Upper lobe of left lung (tissue), 6 donors: Measurements from ENCODE around the gene TRIL. TPM values are rescaled to one million over a fixed set of nuclear protein-coding genes. Genes with fewer than 3 reads are reported as not detected.

ENCODE experiments used
- ATAC-seq, 2 donors: fragments of 200-7000 bp; cut with Tn5 transposase; one replicate each; pipeline ENCODE4 v1.9.1; 2022; ENCODE audit warnings: mild to moderate bottlenecking in 2 of 2, moderate library complexity in 2 of 2; ENCODE audit not compliant: low FRiP score in 2 of 2
- DNase-seq, 2 donors: peaks; one replicate each; pipeline ENCODE4 v3.0.0-alpha.2; 2019 to 2020
- H3K27ac ChIP-seq, 4 donors: fragments of 200-600 bp; sonication (generic); one replicate each; pipeline ENCODE4 v1.5.1; 2016 to 2019
- H3K27me3 ChIP-seq, 4 donors: fragments of 200-600 bp; sonication (generic); one replicate each; pipeline ENCODE4 v1.5.1; 2017 to 2019
- H3K36me3 ChIP-seq, 4 donors: fragments of 200-600 bp; sonication (generic); one replicate each; pipeline ENCODE4 v1.5.1; 2016 to 2019
- H3K4me1 ChIP-seq, 4 donors: fragments of 200-600 bp; sonication (generic); one replicate each; pipeline ENCODE4 v1.5.1; 2018 to 2019
- H3K4me3 ChIP-seq, 4 donors: fragments of 200-600 bp; sonication (generic); one replicate each; pipeline ENCODE4 v1.5.1; 2017 to 2019; ENCODE audit warnings: mild to moderate bottlenecking in 2 of 4, moderate library complexity in 1 of 4
- H3K9me3 ChIP-seq, 4 donors: fragments of 200-600 bp; sonication (generic); one replicate each; pipeline ENCODE4 v1.5.1; 2018 to 2019
- EP300 ChIP-seq, 4 donors: sonication (generic); formaldehyde crosslinking; IDR thresholded peaks; one replicate each; pipeline ENCODE4 v1.5.1; 2017; ENCODE audit warnings: antibody characterized with exemption in 4 of 4, control low read depth in 2 of 4
- POLR2A ChIP-seq, 4 donors: fragments of 450-650 bp; IDR thresholded peaks; one replicate each; pipeline ENCODE4 v1.5.1; 2016 to 2017; ENCODE audit warnings: antibody characterized with exemption in 4 of 4, mild to moderate bottlenecking in 2 of 4
- POLR2AphosphoS5 ChIP-seq, 2 donors: sonication (generic); formaldehyde crosslinking; IDR thresholded peaks; one replicate each; pipeline ENCODE4 v1.5.1; 2017; ENCODE audit warnings: antibody characterized with exemption in 2 of 2
- WGBS, 2 donors: methylation state at CpG; one replicate each; pipeline ENCODE4 v1.1.5; 2017 to 2018; 5-methylcytosine and 5-hydroxymethylcytosine counted together
- total RNA-seq, 6 donors: library from RNA; depleted of rRNA in 4 of 6; stranded (reverse); fragments of >200 nt in 4 of 6; gene quantifications; one replicate each; pipeline versions ENCODE4 v1.1.0 to v1.2.1, GENCODE V29; 2016 to 2021
- TF ChIP-seq, protein P1 (sequence below), 6 experiments: fragments of 450-650 bp in 4 of 6; fragments of 200-600 bp in 2 of 6; sonication (generic) in 2 of 6; IDR thresholded peaks; one replicate each; pipeline ENCODE4 v1.5.1; 2016 to 2019; ENCODE audit warnings: antibody characterized with exemption in 6 of 6
- donor health status: DM: no; HTN: no; CAD: no; lungs with moderate emphysema.
- donor health status: DM: no; HTN: yes; CAD: no; lungs with severe emphysema.

Gene TRIL
- total RNA-seq, 6 donors from 2014 or later = 2.8 to 11.0 (median 5.6) TPM

GRCh38 chr7:28939844-28940544 is 18.1 kb downstream of the TRIL start:
- ATAC-seq (no peak), DNase-seq (no peak)
- H3K9me3 ChIP-seq = no peaks in the 10 kb centered on the region
- WGBS, 2 donors = 73 to 75% methylated on average over 7 of the region's 7 CpGs
- no peaks in the 10 kb centered on the region for H3K27me3 ChIP-seq
- no peak overlapping the region for H3K4me3 ChIP-seq
- TF ChIP-seq POLR2AphosphoS5 (IDR thresholded peaks at IDR 0.05) (no peak), EP300 (IDR thresholded peaks at IDR 0.05) (no peak)
- H3K4me1 ChIP-seq = no peaks in the 10 kb centered on the region
- H3K27ac ChIP-seq = no peak overlapping the region
- H3K36me3 ChIP-seq = no peaks in the 10 kb centered on the region

GRCh38 chr7:28939367-28939766 is 18.8 kb downstream of the TRIL start:
- Histone ChIP-seq H3K9me3 (no peaks in the 10 kb centered on the region), H3K4me3 (no peak overlapping the region), H3K27ac (no peak overlapping the region), H3K4me1 (no peaks in the 10 kb centered on the region), H3K27me3 (no peaks in the 10 kb centered on the region), H3K36me3 (no peaks in the 10 kb centered on the region)
- ATAC-seq (no peak), DNase-seq (no peak)
- WGBS, 2 donors = 66 to 88% methylated on average over 5 of the region's 5 CpGs
- TF ChIP-seq POLR2A (IDR thresholded peaks at IDR 0.05) (no peak), EP300 (IDR thresholded peaks at IDR 0.05) (no peak), POLR2AphosphoS5 (IDR thresholded peaks at IDR 0.05) (no peak)
- TF ChIP-seq, protein P1, sequence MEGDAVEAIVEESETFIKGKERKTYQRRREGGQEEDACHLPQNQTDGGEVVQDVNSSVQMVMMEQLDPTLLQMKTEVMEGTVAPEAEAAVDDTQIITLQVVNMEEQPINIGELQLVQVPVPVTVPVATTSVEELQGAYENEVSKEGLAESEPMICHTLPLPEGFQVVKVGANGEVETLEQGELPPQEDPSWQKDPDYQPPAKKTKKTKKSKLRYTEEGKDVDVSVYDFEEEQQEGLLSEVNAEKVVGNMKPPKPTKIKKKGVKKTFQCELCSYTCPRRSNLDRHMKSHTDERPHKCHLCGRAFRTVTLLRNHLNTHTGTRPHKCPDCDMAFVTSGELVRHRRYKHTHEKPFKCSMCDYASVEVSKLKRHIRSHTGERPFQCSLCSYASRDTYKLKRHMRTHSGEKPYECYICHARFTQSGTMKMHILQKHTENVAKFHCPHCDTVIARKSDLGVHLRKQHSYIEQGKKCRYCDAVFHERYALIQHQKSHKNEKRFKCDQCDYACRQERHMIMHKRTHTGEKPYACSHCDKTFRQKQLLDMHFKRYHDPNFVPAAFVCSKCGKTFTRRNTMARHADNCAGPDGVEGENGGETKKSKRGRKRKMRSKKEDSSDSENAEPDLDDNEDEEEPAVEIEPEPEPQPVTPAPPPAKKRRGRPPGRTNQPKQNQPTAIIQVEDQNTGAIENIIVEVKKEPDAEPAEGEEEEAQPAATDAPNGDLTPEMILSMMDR (IDR thresholded peaks at IDR 0.05) = no peak

- Histone ChIP-seq H3K4me3 (no peak overlapping the region), H3K27me3 (no peaks in the 10 kb centered on the region), H3K9me3 (no peaks in the 10 kb centered on the region), H3K36me3 (no peaks in the 10 kb centered on the region), H3K4me1 (peaks cover 0 to 10% (median 5%) of the 10 kb centered on the region in 4 donors), H3K27ac (no peak overlapping the region)
- 91 to 96% methylated on average over 5 to 7 of the region's 7 CpGs for WGBS, 2 donors
- ATAC-seq (no peak), DNase-seq (no peak)
- TF ChIP-seq POLR2A (IDR thresholded peaks at IDR 0.05) (no peak), POLR2AphosphoS5 (IDR thresholded peaks at IDR 0.05) (no peak), EP300 (IDR thresholded peaks at IDR 0.05) (no peak)
- TF ChIP-seq, protein P1 (IDR thresholded peaks at IDR 0.05) = no peak
These were observed 20.5 kb downstream of the TRIL start for GRCh38 chr7:28937619-28938018.

- TF ChIP-seq, protein P1 (IDR thresholded peaks at IDR 0.05) = no peak
- no peak for TF ChIP-seq EP300 (IDR thresholded peaks at IDR 0.05)
- no peak for TF ChIP-seq POLR2AphosphoS5 (IDR thresholded peaks at IDR 0.05)
- TF ChIP-seq POLR2A (IDR thresholded peaks at IDR 0.05) = no peak
- ATAC-seq = no peak
- 64 to 82% methylated on average over 6 of the region's 6 CpGs for WGBS, 2 donors
- DNase-seq = no peak
- Histone ChIP-seq H3K4me3 (no peak overlapping the region), H3K9me3 (no peaks in the 10 kb centered on the region), H3K36me3 (no peaks in the 10 kb centered on the region), H3K27ac (no peak overlapping the region), H3K4me1 (peaks cover 0 to 10% (median 5%) of the 10 kb centered on the region in 4 donors), H3K27me3 (no peaks in the 10 kb centered on the region)
These were observed 21.0 kb downstream of the TRIL start for GRCh38 chr7:28937103-28937502.

DNA sequence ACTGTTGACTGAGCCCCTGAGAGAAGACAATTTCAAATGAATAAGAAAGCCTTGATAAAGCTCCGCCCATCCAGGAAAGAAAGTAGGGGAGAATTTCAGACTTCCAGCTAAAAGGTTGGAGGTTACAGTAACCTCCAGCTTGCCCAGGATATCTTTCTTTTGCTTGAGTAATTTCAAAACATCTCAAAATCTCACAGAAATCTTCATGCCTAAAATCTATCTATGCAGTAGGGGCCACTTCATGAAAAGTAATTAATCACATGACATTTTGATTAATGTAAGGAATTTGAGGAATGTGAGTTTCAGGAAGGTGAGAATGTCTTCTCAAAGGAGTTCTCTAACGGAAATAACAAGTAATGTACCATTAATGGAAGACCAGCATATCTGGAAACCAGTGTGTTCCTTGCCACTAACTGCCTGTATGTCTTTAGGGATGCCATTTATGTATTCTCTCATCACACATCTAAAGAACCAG is 24.2 kb downstream of the TRIL start:
- no peak overlapping the region for H3K4me3 ChIP-seq
- DNase-seq = no peak
- TF ChIP-seq EP300 (IDR thresholded peaks at IDR 0.05) (no peak), POLR2AphosphoS5 (IDR thresholded peaks at IDR 0.05) (no peak), POLR2A (IDR thresholded peaks at IDR 0.05) (no peak)
- TF ChIP-seq, protein P1 (IDR thresholded peaks at IDR 0.05) = no peak
- H3K9me3 ChIP-seq = no peaks in the 10 kb centered on the region
- no peaks in the 10 kb centered on the region for H3K36me3 ChIP-seq
- H3K27me3 ChIP-seq = no peaks in the 10 kb centered on the region
- H3K27ac ChIP-seq = no peak overlapping the region
- peaks cover 0 to 10% (median 5%) of the 10 kb centered on the region in 4 donors for H3K4me1 ChIP-seq
- WGBS, 2 donors = 66 to 72% methylated on average over 2 of the region's 2 CpGs
- ATAC-seq = no peak
